Smooth muscle cell (in vitro differentiated cells): ENCODE data around the gene PECR. TPM values are rescaled to one million over a fixed set of nuclear protein-coding genes. Genes with fewer than 3 reads are reported as not detected.
"Not testable (repeated sequence)": the region's sequence is repeated elsewhere in the genome, so short reads cannot be mapped to it uniquely, and the experiment has no call there.

Experiments used
- DNase-seq: peaks from one replicate; lab custom pipeline; 2025; ENCODE audit not compliant: unreplicated experiment; lab: John Stamatoyannopoulos, UW
- H2AFZ ChIP-seq: fragments of 200-600 bp; sonication (generic); 2 replicates; pipeline ENCODE4 v1.6.0; 2016; ENCODE audit warnings: antibody characterized with exemption, low read depth, mild to moderate bottlenecking
- H3F3A ChIP-seq: fragments of 200-600 bp; sonication (generic); 2 replicates; pipeline ENCODE4 v1.6.0; 2017; ENCODE audit warnings: antibody characterized with exemption, low read depth
- H3K27ac ChIP-seq: fragments of 200-600 bp; sonication (generic); 2 replicates; pipeline ENCODE4 v1.5.1; 2016; ENCODE audit warnings: low read depth, mild to moderate bottlenecking
- H3K27me3 ChIP-seq: fragments of 200-600 bp; sonication (generic); 2 replicates; pipeline ENCODE4 v1.6.1; 2016; ENCODE audit warnings: low read depth, mild to moderate bottlenecking
- H3K36me3 ChIP-seq: fragments of 200-600 bp; sonication (generic); 2 replicates; pipeline ENCODE4 v1.5.1; 2016; ENCODE audit warnings: low read depth
- H3K4me1 ChIP-seq: fragments of 200-600 bp; sonication (generic); 2 replicates; pipeline ENCODE4 v1.5.1; 2016; ENCODE audit warnings: low read depth
- H3K4me2 ChIP-seq: fragments of 200-600 bp; sonication (generic); 2 replicates; pipeline ENCODE4 v1.6.0; 2016; ENCODE audit warnings: mild to moderate bottlenecking
- H3K4me3 ChIP-seq: fragments of 200-600 bp; sonication (generic); 2 replicates; pipeline ENCODE4 v1.5.1; 2016; ENCODE audit warnings: mild to moderate bottlenecking
- H3K79me2 ChIP-seq: fragments of 200-600 bp; sonication (generic); 2 replicates; pipeline ENCODE4 v1.6.0; 2016; ENCODE audit warnings: low read depth, mild to moderate bottlenecking
- H3K9ac ChIP-seq: fragments of 200-600 bp; sonication (generic); 2 replicates; pipeline ENCODE4 v1.6.0; 2016; ENCODE audit warnings: low read depth
- H3K9me3 ChIP-seq: fragments of 200-600 bp; sonication (generic); replicated peaks from 2 replicates; pipeline ENCODE4 v1.5.1; 2016; ENCODE audit warnings: low read depth
- H4K20me1 ChIP-seq: fragments of 200-600 bp; sonication (generic); 2 replicates; pipeline ENCODE4 v1.6.0; 2016; ENCODE audit warnings: low read depth
- WGBS: methylation state at CpG from one replicate; pipeline ENCODE4 v1.1.7; 2016; ENCODE audit warnings: low lambda C conversion rate; 5-methylcytosine and 5-hydroxymethylcytosine counted together
- polyA plus RNA-seq: library from polyadenylated mRNA; unstranded; fragments of >200 nt; fragmentation: Nextera tagmentation; extraction: Ambion mirVana; gene quantifications from 2 replicates; pipeline ENCODE4 v1.2.1, GENCODE V29; 2016
- total RNA-seq: library from RNA; depleted of rRNA; stranded (reverse); fragments of >200 nt; gene quantifications from 2 replicates; pipeline ENCODE4 v1.2.3, GENCODE V29; 2014
- TF ChIP-seq, protein P1 (sequence below): fragments of 200-600 bp; sonication (generic); IDR thresholded peaks from 2 replicates; pipeline ENCODE4 v1.5.1; 2017; ENCODE audit warnings: borderline replicate concordance, mild to moderate bottlenecking, antibody characterized with exemption; ENCODE audit not compliant: insufficient read depth, poor library complexity, severe bottlenecking

The PECR gene
- total and polyA plus RNA-seq, 2 experiments from 2014 or later: 4.8 to 10.0 TPM

GRCh38 chr2:215997219-215997618 lies 84.4 kb downstream of the PECR start:
- peaks cover 4% of the 10 kb centered on the region for H3K4me1 ChIP-seq
- no peaks in the 10 kb centered on the region for H3K79me2 ChIP-seq
- DNase-seq: no peak
- H3K36me3 ChIP-seq: no peaks in the 10 kb centered on the region
- no peak overlapping the region for H3K9ac ChIP-seq
- H3K4me3 ChIP-seq: no peak overlapping the region
- H4K20me1 ChIP-seq: no peaks in the 10 kb centered on the region
- no peaks in the 10 kb centered on the region for H3K27me3 ChIP-seq
- no peaks in the 10 kb centered on the region for H3K9me3 ChIP-seq
- no peak overlapping the region for H2AFZ ChIP-seq
- H3K27ac ChIP-seq: no peak overlapping the region
- no peaks in the 10 kb centered on the region for H3F3A ChIP-seq
- H3K4me2 ChIP-seq: no peak overlapping the region
- TF ChIP-seq, protein P1, sequence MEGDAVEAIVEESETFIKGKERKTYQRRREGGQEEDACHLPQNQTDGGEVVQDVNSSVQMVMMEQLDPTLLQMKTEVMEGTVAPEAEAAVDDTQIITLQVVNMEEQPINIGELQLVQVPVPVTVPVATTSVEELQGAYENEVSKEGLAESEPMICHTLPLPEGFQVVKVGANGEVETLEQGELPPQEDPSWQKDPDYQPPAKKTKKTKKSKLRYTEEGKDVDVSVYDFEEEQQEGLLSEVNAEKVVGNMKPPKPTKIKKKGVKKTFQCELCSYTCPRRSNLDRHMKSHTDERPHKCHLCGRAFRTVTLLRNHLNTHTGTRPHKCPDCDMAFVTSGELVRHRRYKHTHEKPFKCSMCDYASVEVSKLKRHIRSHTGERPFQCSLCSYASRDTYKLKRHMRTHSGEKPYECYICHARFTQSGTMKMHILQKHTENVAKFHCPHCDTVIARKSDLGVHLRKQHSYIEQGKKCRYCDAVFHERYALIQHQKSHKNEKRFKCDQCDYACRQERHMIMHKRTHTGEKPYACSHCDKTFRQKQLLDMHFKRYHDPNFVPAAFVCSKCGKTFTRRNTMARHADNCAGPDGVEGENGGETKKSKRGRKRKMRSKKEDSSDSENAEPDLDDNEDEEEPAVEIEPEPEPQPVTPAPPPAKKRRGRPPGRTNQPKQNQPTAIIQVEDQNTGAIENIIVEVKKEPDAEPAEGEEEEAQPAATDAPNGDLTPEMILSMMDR: no peak
- WGBS: 97% methylated on average over 1 of the region's 1 CpG

GRCh38 chr2:215994911-215995310 lies 86.7 kb downstream of the PECR start:
- Histone ChIP-seq H4K20me1 (no peaks in the 10 kb centered on the region), H3K4me2 (no peak overlapping the region), H3K4me3 (no peak overlapping the region), H3K36me3 (no peaks in the 10 kb centered on the region), H3K79me2 (no peaks in the 10 kb centered on the region), H3K9ac (no peak overlapping the region), H3K27me3 (no peaks in the 10 kb centered on the region), H3K4me1 (no peaks in the 10 kb centered on the region), H3K27ac (no peak overlapping the region), H3F3A (no peaks in the 10 kb centered on the region), H3K9me3 (no peaks in the 10 kb centered on the region), H2AFZ (no peak overlapping the region)
- no peak for DNase-seq
- TF ChIP-seq, protein P1: no peak
- 86% methylated on average over 4 of the region's 4 CpGs for WGBS

DNA sequence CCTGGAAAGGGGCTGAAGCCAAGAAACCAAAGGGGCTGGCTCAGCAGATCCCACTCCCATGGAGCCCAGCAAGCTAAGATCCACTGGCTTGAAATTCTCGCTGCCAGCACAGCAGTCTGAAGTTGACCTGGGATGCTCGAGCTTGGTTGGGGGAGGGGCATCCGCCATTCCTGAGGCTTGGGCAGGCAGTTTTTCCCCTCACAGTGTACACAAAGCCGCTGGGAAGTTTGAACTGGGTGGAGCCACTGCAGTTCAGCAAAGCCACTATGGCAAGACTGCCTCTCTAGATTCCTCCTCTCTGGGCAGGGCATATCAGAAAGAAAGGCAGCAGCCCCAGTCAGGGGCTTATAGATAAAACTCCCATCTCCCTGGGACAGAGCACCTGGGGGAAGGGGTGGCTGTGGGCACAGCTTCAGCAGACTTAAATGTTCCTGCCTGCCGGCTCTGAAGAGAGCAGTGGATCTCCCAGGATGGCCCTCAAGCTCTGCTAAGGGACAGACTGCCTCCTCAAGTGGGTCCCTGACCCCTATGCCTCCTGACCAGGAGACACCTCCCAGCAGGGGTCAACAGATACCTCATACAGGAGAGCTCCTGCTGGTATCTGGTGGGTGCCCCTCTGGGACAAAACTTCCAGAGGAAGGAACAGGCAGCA lies 92.9 kb downstream of the PECR start:
- not testable (repeated sequence) for H3K9me3 ChIP-seq, H3K36me3 ChIP-seq, H2AFZ ChIP-seq, H3K9ac ChIP-seq, H3K27me3 ChIP-seq, H4K20me1 ChIP-seq, H3K4me1 ChIP-seq, H3K4me3 ChIP-seq, H3F3A ChIP-seq, DNase-seq, H3K27ac ChIP-seq, H3K4me2 ChIP-seq, H3K79me2 ChIP-seq
- WGBS: 92% methylated on average over 5 of the region's 5 CpGs

Other genes starting within 250 kb of the PECR start
- gene MREG, start 68.3 kb downstream of the PECR start, total RNA-seq: 5.5 and 5.7 TPM in 2 replicates
- gene MREG, start 68.3 kb downstream of the PECR start, polyA plus RNA-seq: 1.8 and 2.3 TPM in 2 replicates
- 3.6 and 5.7 TPM in 2 replicates for gene TMEM169, start 110 bp upstream of the PECR start, total RNA-seq
- 5.7 and 6.3 TPM in 2 replicates for gene TMEM169, start 110 bp upstream of the PECR start, polyA plus RNA-seq
- 266 and 283 TPM in 2 replicates for gene XRCC5, start 27.5 kb upstream of the PECR start, total RNA-seq
- gene XRCC5, start 27.5 kb upstream of the PECR start, polyA plus RNA-seq: 197 and 200 TPM in 2 replicates